Suprapubic skin (tissue), 4 donors: ENCODE results near the gene IL1RAP.

Experiments used
- EP300 ChIP-seq: sonication (generic); formaldehyde crosslinking; IDR thresholded peaks from one replicate; pipeline ENCODE4 v1.6.1; 2017; ENCODE audit warnings: antibody characterized with exemption
- POLR2A ChIP-seq, 2 donors: fragments of 450-650 bp; IDR thresholded peaks; one replicate each; pipeline ENCODE4 v1.6.1; 2017; ENCODE audit warnings: antibody characterized with exemption in 2 of 2, mild to moderate bottlenecking in 2 of 2, moderate library complexity in 2 of 2
- POLR2AphosphoS5 ChIP-seq, 3 donors: sonication (generic); formaldehyde crosslinking; IDR thresholded peaks; one replicate each; pipeline ENCODE4 v1.6.1; 2017; ENCODE audit warnings: antibody characterized with exemption in 3 of 3
- TF ChIP-seq, protein P1 (sequence below), 2 donors: fragments of 200-600 bp in 1 of 2; fragments of 450-650 bp in 1 of 2; sonication (generic) in 1 of 2; IDR thresholded peaks; one replicate each; pipeline ENCODE4 v1.5.1; 2016 to 2019; ENCODE audit warnings: antibody characterized with exemption in 2 of 2, mild to moderate bottlenecking in 1 of 2, moderate library complexity in 1 of 2

DNA sequence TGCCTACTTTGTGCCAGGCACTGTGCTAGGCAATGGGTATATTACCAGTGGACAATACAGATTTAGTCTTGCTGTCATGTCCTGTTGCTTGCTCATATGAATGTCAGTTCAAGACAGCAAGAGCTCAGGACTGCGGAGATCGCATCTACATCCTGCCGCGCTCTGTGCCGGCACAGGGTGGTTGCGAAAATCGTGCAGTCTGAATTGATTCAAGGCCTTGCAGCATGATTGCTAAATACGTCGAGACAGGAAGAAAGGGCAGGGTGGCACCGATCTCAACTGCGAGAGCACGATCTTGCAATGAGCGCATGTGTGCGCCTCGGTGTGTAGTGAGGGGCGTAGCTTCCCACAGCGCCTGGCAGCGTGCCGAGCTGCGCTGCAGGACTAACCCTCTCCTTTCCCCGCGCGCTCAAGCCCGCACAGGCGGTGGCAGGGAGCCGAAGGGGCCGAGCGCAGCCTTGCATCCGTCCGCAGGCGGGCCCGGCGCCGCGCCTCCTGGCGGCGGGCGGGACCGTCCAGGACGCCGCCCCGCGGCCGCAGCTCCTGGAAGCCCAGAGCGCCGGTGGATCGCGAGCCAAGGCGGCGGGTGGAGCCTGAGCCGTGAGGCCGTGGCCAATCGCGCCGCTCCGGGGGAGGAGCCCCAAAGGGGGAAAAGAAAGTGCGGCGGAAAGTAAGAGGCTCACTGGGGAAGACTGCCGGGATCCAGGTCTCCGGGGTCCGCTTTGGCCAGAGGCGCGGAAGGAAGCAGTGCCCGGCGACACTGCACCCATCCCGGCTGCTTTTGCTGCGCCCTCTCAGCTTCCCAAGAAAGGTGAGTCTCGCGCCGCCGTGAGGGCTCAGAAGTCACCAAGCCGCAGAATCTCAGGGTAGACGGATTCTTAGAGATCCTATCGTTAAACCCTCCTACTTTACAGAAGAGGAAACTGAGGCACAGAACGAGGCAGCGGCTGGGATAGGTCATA is at the start of gene IL1RAP:
- TF ChIP-seq POLR2A (IDR thresholded peaks at IDR 0.05) (peak in 1 of 2 donors; percentile 70), EP300 (no peak), POLR2AphosphoS5 (IDR thresholded peaks at IDR 0.05) (peak in 2 of 3 donors; percentile 65 to 88)
- TF ChIP-seq, protein P1, sequence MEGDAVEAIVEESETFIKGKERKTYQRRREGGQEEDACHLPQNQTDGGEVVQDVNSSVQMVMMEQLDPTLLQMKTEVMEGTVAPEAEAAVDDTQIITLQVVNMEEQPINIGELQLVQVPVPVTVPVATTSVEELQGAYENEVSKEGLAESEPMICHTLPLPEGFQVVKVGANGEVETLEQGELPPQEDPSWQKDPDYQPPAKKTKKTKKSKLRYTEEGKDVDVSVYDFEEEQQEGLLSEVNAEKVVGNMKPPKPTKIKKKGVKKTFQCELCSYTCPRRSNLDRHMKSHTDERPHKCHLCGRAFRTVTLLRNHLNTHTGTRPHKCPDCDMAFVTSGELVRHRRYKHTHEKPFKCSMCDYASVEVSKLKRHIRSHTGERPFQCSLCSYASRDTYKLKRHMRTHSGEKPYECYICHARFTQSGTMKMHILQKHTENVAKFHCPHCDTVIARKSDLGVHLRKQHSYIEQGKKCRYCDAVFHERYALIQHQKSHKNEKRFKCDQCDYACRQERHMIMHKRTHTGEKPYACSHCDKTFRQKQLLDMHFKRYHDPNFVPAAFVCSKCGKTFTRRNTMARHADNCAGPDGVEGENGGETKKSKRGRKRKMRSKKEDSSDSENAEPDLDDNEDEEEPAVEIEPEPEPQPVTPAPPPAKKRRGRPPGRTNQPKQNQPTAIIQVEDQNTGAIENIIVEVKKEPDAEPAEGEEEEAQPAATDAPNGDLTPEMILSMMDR (IDR thresholded peaks at IDR 0.05), result peak; percentile 62 to 94
